Progenitor cell of endocrine pancreas (in vitro differentiated cells): Measurements from ENCODE around the gene ACSL4. TPM values are rescaled to one million over a fixed set of nuclear protein-coding genes. Genes with fewer than 3 reads are reported as not detected.
A peak's percentile ranks its signal among the peaks of the same experiment; 100 is the strongest.

Source experiments
- DNase-seq: peaks from one replicate; pipeline ENCODE4 v3.0.0; 2021; ENCODE audit warnings: low spot score; ENCODE audit not compliant: unreplicated experiment
- H3K27ac Mint-ChIP-seq: 2 replicates; pipeline ENCODE4 v1.8.0; 2021; ENCODE audit warnings: mild to moderate bottlenecking, moderate library complexity, mixed read lengths
- H3K27me3 Mint-ChIP-seq: 2 replicates; pipeline ENCODE4 v1.8.0; 2021; ENCODE audit warnings: mixed read lengths
- H3K36me3 Mint-ChIP-seq: 2 replicates; pipeline ENCODE4 v1.8.0; 2022; ENCODE audit warnings: mixed read lengths; ENCODE audit not compliant: insufficient read depth
- H3K4me1 Mint-ChIP-seq: 2 replicates; pipeline ENCODE4 v1.8.0; 2021; ENCODE audit warnings: low read depth, mixed read lengths
- H3K4me3 Mint-ChIP-seq: 2 replicates; pipeline ENCODE4 v1.8.0; 2021; ENCODE audit warnings: low read depth, mild to moderate bottlenecking, moderate library complexity, mixed read lengths
- H3K9me3 Mint-ChIP-seq: 2 replicates; pipeline ENCODE4 v1.8.0; 2021; ENCODE audit warnings: low read depth, mixed read lengths
- CTCF ChIP-seq: fragments of 200-600 bp; sonication (generic); IDR thresholded peaks from one replicate; pipeline ENCODE4 v1.5.0; 2021; ENCODE audit warnings: antibody characterized with exemption, mild to moderate bottlenecking; ENCODE audit not compliant: unreplicated experiment
- total RNA-seq: library from RNA; stranded (reverse); gene quantifications from 2 replicates; pipeline ENCODE4 v1.2.1, GENCODE V29; 2021

ACSL4 gene
- total RNA-seq, 1 donor from 2014 or later, result 44.9 TPM

GRCh38 chrX:109707319-109707718 lies 25.7 kb downstream of the ACSL4 start:
- no peak overlapping the region for H3K27ac Mint-ChIP-seq
- no peaks in the 10 kb centered on the region for H3K9me3 Mint-ChIP-seq
- no peaks in the 10 kb centered on the region for H3K36me3 Mint-ChIP-seq

GRCh38 chrX:109704563-109704962 lies 28.5 kb downstream of the ACSL4 start:
- no peak for DNase-seq
- Mint-ChIP-seq H3K9me3 (no peaks in the 10 kb centered on the region), H3K4me3 (no peak overlapping the region), H3K27ac (no peak overlapping the region), H3K27me3 (no peaks in the 10 kb centered on the region), H3K36me3 (peaks cover 2% of the 10 kb centered on the region), H3K4me1 (peaks cover 2% of the 10 kb centered on the region)
- no peak for TF ChIP-seq CTCF

More at GRCh38 chrX:109707319-109707718, 25.7 kb downstream of the ACSL4 start:
- Mint-ChIP-seq H3K4me3 (no peak overlapping the region), H3K4me1 (peaks cover 5% of the 10 kb centered on the region), H3K27me3 (no peaks in the 10 kb centered on the region)
- DNase-seq, result no peak
- TF ChIP-seq CTCF, result no peak

- H3K36me3 Mint-ChIP-seq, result peaks cover 2% of the 10 kb centered on the region
- DNase-seq, result no peak
- no peaks in the 10 kb centered on the region for H3K27me3 Mint-ChIP-seq
- no peaks in the 10 kb centered on the region for H3K9me3 Mint-ChIP-seq
- H3K4me1 Mint-ChIP-seq, result peaks cover 9% of the 10 kb centered on the region
- TF ChIP-seq CTCF, result no peak
- peak overlapping the region; percentile 64 for H3K27ac Mint-ChIP-seq
- H3K4me3 Mint-ChIP-seq, result no peak overlapping the region
Measured at GRCh38 chrX:109697855-109698254, 35.2 kb downstream of the ACSL4 start.

- Mint-ChIP-seq H3K27me3 (no peaks in the 10 kb centered on the region), H3K36me3 (no peaks in the 10 kb centered on the region), H3K4me1 (peaks cover 9% of the 10 kb centered on the region), H3K27ac (no peak overlapping the region), H3K9me3 (no peaks in the 10 kb centered on the region), H3K4me3 (no peak overlapping the region)
- TF ChIP-seq CTCF, result no peak
- DNase-seq, result no peak
Measured at GRCh38 chrX:109696146-109696740, 36.8 kb downstream of the ACSL4 start.

GRCh38 chrX:109695637-109696036 lies 37.4 kb downstream of the ACSL4 start:
- H3K9me3 Mint-ChIP-seq, result no peaks in the 10 kb centered on the region
- no peak for DNase-seq
- no peak overlapping the region for H3K4me3 Mint-ChIP-seq

More at GRCh38 chrX:109695637-109696036, 37.4 kb downstream of the ACSL4 start:
- TF ChIP-seq CTCF, result no peak
- Mint-ChIP-seq H3K27ac (no peak overlapping the region), H3K27me3 (no peaks in the 10 kb centered on the region), H3K36me3 (no peaks in the 10 kb centered on the region), H3K4me1 (peaks cover 9% of the 10 kb centered on the region)
